ENCODE results near the gene FMN1.

The FMN1 gene

GRCh38 chr15:32869776-32870175 is 324.7 kb downstream of the FMN1 start:
- no peak for TF ChIP-seq CTCF (IDR thresholded peaks at IDR 0.05; ENCODE audit: control insufficient read depth, insufficient read depth, low read depth, low read length, missing control alignments)
- no peak overlapping the region for H3K4me3 ChIP-seq (ENCODE audit: control insufficient read depth, low read depth, low read length)
- DNase-seq (ENCODE audit: low read depth), result no peak

- TF ChIP-seq CTCF (IDR thresholded peaks at IDR 0.05; ENCODE audit: control insufficient read depth, insufficient read depth, low read depth, low read length, missing control alignments), result no peak
- H3K4me3 ChIP-seq (ENCODE audit: control insufficient read depth, low read depth, low read length), result no peak overlapping the region
- peak; percentile 72 for DNase-seq (ENCODE audit: low read depth)
Measured at GRCh38 chr15:32867313-32867626, 327.2 kb downstream of the FMN1 start.

GRCh38 chr15:32866454-32867312 is 327.8 kb downstream of the FMN1 start:
- no peak for DNase-seq (ENCODE audit: low read depth)

GRCh38 chr15:32864841-32865240 is 329.7 kb downstream of the FMN1 start:
- no peak for TF ChIP-seq CTCF (IDR thresholded peaks at IDR 0.05; ENCODE audit: control insufficient read depth, insufficient read depth, low read depth, low read length, missing control alignments)
- no peak for DNase-seq (ENCODE audit: low read depth)
- no peak overlapping the region for H3K4me3 ChIP-seq (ENCODE audit: control insufficient read depth, low read depth, low read length)

More at GRCh38 chr15:32866454-32867312, 327.8 kb downstream of the FMN1 start:
- no peak overlapping the region for H3K4me3 ChIP-seq (ENCODE audit: control insufficient read depth, low read depth, low read length)
- TF ChIP-seq CTCF (IDR thresholded peaks at IDR 0.05; ENCODE audit: control insufficient read depth, insufficient read depth, low read depth, low read length, missing control alignments), result no peak

GRCh38 chr15:32864051-32864450 is 330.5 kb downstream of the FMN1 start:
- DNase-seq (ENCODE audit: low read depth), result no peak
- H3K4me3 ChIP-seq (ENCODE audit: control insufficient read depth, low read depth, low read length), result no peak overlapping the region
- TF ChIP-seq CTCF (IDR thresholded peaks at IDR 0.05; ENCODE audit: control insufficient read depth, insufficient read depth, low read depth, low read length, missing control alignments), result no peak

GRCh38 chr15:32861761-32862160 is 332.8 kb downstream of the FMN1 start:
- DNase-seq (ENCODE audit: low read depth), result peak; percentile 82
- TF ChIP-seq CTCF (IDR thresholded peaks at IDR 0.05; ENCODE audit: control insufficient read depth, insufficient read depth, low read depth, low read length, missing control alignments), result no peak
- peak overlapping the region; percentile 4; the same call in 1 of the 2 replicates for H3K4me3 ChIP-seq (ENCODE audit: control insufficient read depth, low read depth, low read length)

All from AG09309 (cell line).